HG03175 (cell line): ENCODE measurements around the gene AMN.
"Not testable (repeated sequence)": the region's sequence is repeated elsewhere in the genome, so short reads cannot be mapped to it uniquely, and the experiment has no call there.

Source experiments
- ATAC-seq: cut with Tn5 transposase; IDR thresholded peaks from one replicate; pipeline ENCODE4 v1.9.1; 2021; ENCODE audit warnings: mild to moderate bottlenecking, moderate library complexity; ENCODE audit not compliant: unreplicated experiment

Gene AMN

GRCh38 chr14:102911991-102912761 is 10.3 kb upstream of the AMN start:
- no peak for ATAC-seq

GRCh38 chr14:102913341-102914211 is 8.9 kb upstream of the AMN start:
- ATAC-seq, result no peak

- no peak for ATAC-seq
Observed at GRCh38 chr14:102914474-102915291, 7.8 kb upstream of the AMN start.

GRCh38 chr14:102915292-102916110 is 7.0 kb upstream of the AMN start:
- no peak for ATAC-seq

GRCh38 chr14:102916347-102917055 is 6.0 kb upstream of the AMN start:
- ATAC-seq, result no peak

GRCh38 chr14:102917056-102917385 is 5.4 kb upstream of the AMN start:
- no peak for ATAC-seq

GRCh38 chr14:102917469-102918211 is 4.8 kb upstream of the AMN start:
- ATAC-seq, result no peak

- no peak for ATAC-seq
Observed at GRCh38 chr14:102918438-102918837, 4.0 kb upstream of the AMN start.

- no peak for ATAC-seq
Observed at GRCh38 chr14:102920273-102920997, 2.0 kb upstream of the AMN start.

- no peak for ATAC-seq
Observed at GRCh38 chr14:102920998-102921304, 1.5 kb upstream of the AMN start.

- no peak for ATAC-seq
Observed at GRCh38 chr14:102923201-102923924, 900 bp downstream of the AMN start.

- no peak for ATAC-seq
Observed at GRCh38 chr14:102923925-102924486, 1.5 kb downstream of the AMN start.

- ATAC-seq, result no peak
Observed at GRCh38 chr14:102924632-102925588, 2.4 kb downstream of the AMN start.

- no peak for ATAC-seq
Observed at GRCh38 chr14:102925646-102926045, 3.2 kb downstream of the AMN start.

- no peak for ATAC-seq
Observed at GRCh38 chr14:102926104-102926503, 3.6 kb downstream of the AMN start.

- not testable (repeated sequence) for ATAC-seq
Observed at GRCh38 chr14:102926840-102927239, 4.4 kb downstream of the AMN start.
